HG02642 (cell line): ENCODE results near the gene CNTROB.

Source experiments
- ATAC-seq: cut with Tn5 transposase; IDR thresholded peaks from one replicate; pipeline ENCODE4 v1.9.1; 2021; ENCODE audit warnings: mild to moderate bottlenecking; ENCODE audit not compliant: unreplicated experiment, poor library complexity

Gene CNTROB

GRCh38 chr17:7903154-7904103, 28.6 kb upstream of the CNTROB start:
- no peak for ATAC-seq

- no peak for ATAC-seq
Observed at GRCh38 chr17:7909089-7909488, 22.9 kb upstream of the CNTROB start.

GRCh38 chr17:7910281-7910680, 21.7 kb upstream of the CNTROB start:
- no peak for ATAC-seq

GRCh38 chr17:7910711-7911110, 21.3 kb upstream of the CNTROB start:
- ATAC-seq: no peak

- no peak for ATAC-seq
Observed at GRCh38 chr17:7911116-7911515, 20.9 kb upstream of the CNTROB start.

- no peak for ATAC-seq
Observed at GRCh38 chr17:7912927-7913524, 19.0 kb upstream of the CNTROB start.

GRCh38 chr17:7915179-7915610, 16.8 kb upstream of the CNTROB start:
- no peak for ATAC-seq

- peak; percentile 86 for ATAC-seq
Observed at GRCh38 chr17:7915611-7916384, 16.2 kb upstream of the CNTROB start, which contains the start of gene RNF227. TSS of gene RNF227 (minus strand) at chr17:7916289. CDS start at chr17:7916195, 94 bp downstream.

GRCh38 chr17:7916385-7916682, 15.7 kb upstream of the CNTROB start:
- peak; percentile 20 for ATAC-seq

- no peak for ATAC-seq
Observed at GRCh38 chr17:7916808-7917207, 15.2 kb upstream of the CNTROB start.

GRCh38 chr17:7922269-7922844, 9.6 kb upstream of the CNTROB start:
- no peak for ATAC-seq

GRCh38 chr17:7922845-7923628, 9.0 kb upstream of the CNTROB start:
- no peak for ATAC-seq

- ATAC-seq: no peak
Observed at GRCh38 chr17:7927596-7927995, 4.4 kb upstream of the CNTROB start.

GRCh38 chr17:7929158-7930023, 2.6 kb upstream of the CNTROB start, which contains the start of gene KCNAB3:
TSS of gene KCNAB3 (minus strand) at chr17:7929856. CDS start at chr17:7929435, 421 bp downstream.
- ATAC-seq: no peak

GRCh38 chr17:7930841-7931631, 970 bp upstream of the CNTROB start:
- no peak for ATAC-seq

GRCh38 chr17:7932483-7932891, 481 bp downstream of the CNTROB start:
- ATAC-seq: peak; percentile 4

- no peak for ATAC-seq
Observed at GRCh38 chr17:7932949-7933348, 943 bp downstream of the CNTROB start.

- ATAC-seq: no peak
Observed at GRCh38 chr17:7935859-7936258, 3.9 kb downstream of the CNTROB start.
